K562 (cell line): ENCODE data around the gene MIEF1. TPM values are rescaled to one million over a fixed set of nuclear protein-coding genes. Genes with fewer than 3 reads are reported as not detected.

Experiments
- ATF1 ChIP-seq, 2 experiments: fragments of 450-650 bp in 1 of 2; IDR thresholded peaks; 2 replicates each; pipeline ENCODE4 v1.6.1; 2016; ENCODE audit warnings: missing compliant biosample characterization in 1 of 2, missing genetic modification characterization in 1 of 2
- CBFA2T3 ChIP-seq: fragments of 450-650 bp; IDR thresholded peaks from 2 replicates; pipeline ENCODE4 v1.6.1; 2017
- CCAR2 ChIP-seq: fragments of 200-400 bp; formaldehyde crosslinking; IDR thresholded peaks from 2 replicates; pipeline ENCODE4 v1.6.1; 2017; ENCODE audit warnings: mild to moderate bottlenecking, low read depth, low read length
- FOXK1 ChIP-seq: sonication (generic); formaldehyde crosslinking; IDR thresholded peaks from 2 replicates; pipeline ENCODE4 v1.8.0; 2022; ENCODE audit warnings: missing genetic modification reagents, mild to moderate bottlenecking, borderline replicate concordance
- FUS ChIP-seq: fragments of 200-400 bp; formaldehyde crosslinking; optimal IDR thresholded peaks from 2 replicates; pipeline ENCODE3; 2017; ENCODE audit warnings: low read depth, low read length
- GATA2 ChIP-seq: sonication (generic); formaldehyde crosslinking; IDR thresholded peaks from 2 replicates; pipeline ENCODE4 v1.4.0; 2020; ENCODE audit warnings: mild to moderate bottlenecking, missing genetic modification reagents
- HNRNPK ChIP-seq: fragments of 200-400 bp; formaldehyde crosslinking; IDR thresholded peaks from one replicate; pipeline ENCODE4 v1.6.1; 2018; ENCODE audit warnings: mild to moderate bottlenecking, low read depth, low read length; ENCODE audit not compliant: poor library complexity, severe bottlenecking
- NFIC ChIP-seq: fragments of 450-650 bp; IDR thresholded peaks from 2 replicates; pipeline ENCODE4 v1.6.1; 2017; ENCODE audit warnings: mild to moderate bottlenecking, inconsistent platforms
- NONO ChIP-seq, 2 experiments: fragments of 200-400 bp in 1 of 2; fragments of 450-650 bp in 1 of 2; formaldehyde crosslinking in 1 of 2; IDR thresholded peaks; 2 replicates each; pipeline ENCODE4 v1.6.1; 2017; ENCODE audit warnings: low read depth in 2 of 2, mild to moderate bottlenecking in 2 of 2, moderate library complexity in 2 of 2, low read length in 1 of 2
- PHB ChIP-seq: fragments of 250-450 bp; sonication (Bioruptor Pico); IDR thresholded peaks from 2 replicates; pipeline ENCODE4 v1.5.0; 2021
- PHTF2 ChIP-seq: fragments of 250-450 bp; sonication (Bioruptor Pico); IDR thresholded peaks from 2 replicates; pipeline ENCODE4 v1.5.0; 2021; ENCODE audit warnings: mild to moderate bottlenecking
- RBM34 ChIP-seq: fragments of 200-400 bp; formaldehyde crosslinking; IDR thresholded peaks from 2 replicates; pipeline ENCODE4 v1.6.1; 2018; ENCODE audit warnings: low read length, borderline replicate concordance; ENCODE audit not compliant: insufficient read depth
- SMARCE1 ChIP-seq: fragments of 450-650 bp; IDR thresholded peaks from 2 replicates; pipeline ENCODE4 v1.7.1; 2016; ENCODE audit warnings: mild to moderate bottlenecking
- ZKSCAN8 ChIP-seq: fragments of 200-800 bp; sonication (Bioruptor generic); IDR thresholded peaks from 2 replicates; pipeline ENCODE4 v1.6.1; 2016; ENCODE audit warnings: missing genetic modification characterization, missing compliant biosample characterization
- ZNF121 ChIP-seq: sonication (generic); formaldehyde crosslinking; conservative IDR thresholded peaks from 2 replicates; pipeline ENCODE4 v1.8.0; 2022; ENCODE audit warnings: missing genetic modification reagents
- ZNF324 ChIP-seq: fragments of 250-450 bp; sonication (Bioruptor Pico); IDR thresholded peaks from 2 replicates; pipeline ENCODE4 v1.4.0; 2020; ENCODE audit warnings: mild to moderate bottlenecking
- ZNF384 ChIP-seq: IDR thresholded peaks from 2 replicates; pipeline ENCODE4 v1.6.1; 2012; ENCODE audit warnings: low read depth, low read length, improper control_type of control experiment
- ZNF76 ChIP-seq: fragments of 250-450 bp; sonication (Bioruptor Pico); IDR thresholded peaks from 2 replicates; pipeline ENCODE4 v1.4.0; 2020; ENCODE audit warnings: mild to moderate bottlenecking, moderate library complexity, borderline replicate concordance
- polyA plus RNA-seq, 8 experiments: library from polyadenylated mRNA; depleted of rRNA in 4 of 8; stranded (reverse) in 5 of 8; unstranded in 3 of 8; fragments of >200 nt; fragmentation: Nextera tagmentation in 2 of 8; fragmentation: Illumina TruSeq in 1 of 8; extraction: Ambion mirVana in 2 of 8; extraction: Trizol in 1 of 8; gene quantifications; 2 replicates each; pipeline versions ENCODE4 v1.2.1 to v1.2.3, GENCODE V29; 2011 to 2014; ENCODE audit warnings: inconsistent platforms in 1 of 8, missing spikeins in 1 of 8
- total RNA-seq, 7 experiments: library from RNA; depleted of rRNA in 6 of 7; stranded (reverse); fragments of >200 nt in 6 of 7; fragmentation: Illumina TruSeq in 2 of 7; extraction: Trizol in 2 of 7; gene quantifications; 2 replicates each; pipeline versions ENCODE4 v1.2.1 to v1.2.3, GENCODE V29; 2011 to 2021; ENCODE audit warnings: low replicate concordance in 1 of 7
- TF ChIP-seq, protein P1 (sequence below): fragments of 450-650 bp; formaldehyde crosslinking; IDR thresholded peaks from 2 replicates; pipeline ENCODE4 v1.4.0; 2022; ENCODE audit warnings: mild to moderate bottlenecking, moderate library complexity
- TF ChIP-seq, protein P2 (sequence below): sonication (generic); IDR thresholded peaks from 2 replicates; pipeline ENCODE4 v1.6.1; 2016
- TF ChIP-seq, protein P3 (sequence below): fragments of 250-450 bp; sonication (Bioruptor Pico); IDR thresholded peaks from 2 replicates; pipeline ENCODE4 v1.5.0; 2020; ENCODE audit warnings: mild to moderate bottlenecking
- TF ChIP-seq, protein P4 (sequence below), 2 experiments: fragments of 250-450 bp in 1 of 2; fragments of 450-650 bp in 1 of 2; sonication (Bioruptor Pico) in 1 of 2; IDR thresholded peaks; 2 replicates each; pipeline versions ENCODE4 v1.6.1 to v1.8.0; 2016 to 2021; ENCODE audit warnings: mild to moderate bottlenecking in 2 of 2, moderate library complexity in 2 of 2, missing compliant biosample characterization in 1 of 2, missing genetic modification characterization in 1 of 2
- TF ChIP-seq, protein P5 (sequence below): sonication (generic); formaldehyde crosslinking; IDR thresholded peaks from 2 replicates; pipeline ENCODE4 v1.5.0; 2020; ENCODE audit warnings: missing genetic modification reagents

MIEF1 gene
- total and polyA plus RNA-seq, 9 of the 15 experiments (the other 6 are each of a cell fraction or from before 2014, with no cell fraction given) = 10.9 to 51.8 (median 25.5) TPM

DNA sequence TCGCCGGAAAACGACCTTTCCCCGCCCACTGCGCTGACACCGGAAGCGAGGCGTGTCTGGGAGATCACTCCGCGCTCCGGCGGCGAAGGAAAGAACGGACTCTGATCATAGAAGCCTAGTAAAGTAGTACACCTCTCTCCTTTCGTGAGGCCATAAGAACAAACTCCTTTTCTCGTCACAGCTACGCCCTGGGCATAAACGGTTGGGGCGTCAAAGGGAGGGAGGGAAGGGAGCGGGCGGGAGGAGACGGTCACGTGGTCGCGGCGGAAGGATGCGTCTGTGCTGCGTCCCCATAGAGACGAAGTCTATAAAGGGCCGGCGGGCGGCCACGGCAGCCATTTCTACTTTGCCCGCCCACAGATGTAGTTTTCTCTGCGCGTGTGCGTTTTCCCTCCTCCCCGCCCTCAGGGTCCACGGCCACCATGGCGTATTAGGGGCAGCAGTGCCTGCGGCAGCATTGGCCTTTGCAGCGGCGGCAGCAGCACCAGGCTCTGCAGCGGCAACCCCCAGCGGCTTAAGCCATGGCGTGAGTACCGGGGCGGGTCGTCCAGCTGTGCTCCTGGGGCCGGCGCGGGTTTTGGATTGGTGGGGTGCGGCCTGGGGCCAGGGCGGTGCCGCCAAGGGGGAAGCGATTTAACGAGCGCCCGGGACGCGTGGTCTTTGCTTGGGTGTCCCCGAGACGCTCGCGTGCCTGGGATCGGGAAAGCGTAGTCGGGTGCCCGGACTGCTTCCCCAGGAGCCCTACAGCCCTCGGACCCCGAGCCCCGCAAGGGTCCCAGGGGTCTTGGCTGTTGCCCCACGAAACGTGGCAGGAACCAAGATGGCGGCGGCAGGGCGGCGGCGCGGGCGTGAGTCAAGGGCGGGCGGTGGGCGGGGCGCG is 18.4 kb downstream of the MIEF1 start, which contains the start of gene ATF4 (continued):
- TF ChIP-seq ZKSCAN8 (no peak), NONO (IDR thresholded peaks at IDR 0.05; ENCODE audit: low read depth in 2 of 2, low read length in 1 of 2) (peak; percentile 19 to 49; a peak in 1 of 4 replicates), PHTF2 (CRISPR knock-in tag) (no peak), PHB (peak; percentile 48; the same call in 1 of the 2 replicates), FOXK1 (CRISPR knock-in tag) (peak; percentile 92), GATA2 (CRISPR knock-in tag) (no peak), ZNF384 (no peak), NFIC (peak; percentile 63), ATF1 (CRISPR knock-in tag; IDR thresholded peaks at IDR 0.05) (no peak), ATF1 (tag; IDR thresholded peaks at IDR 0.05) (peak; percentile 93), SMARCE1 (no peak), ZNF76 (CRISPR knock-in tag) (no peak; the same call in 1 of the 2 replicates), ZNF121 (no peak), RBM34 (no peak), CBFA2T3 (no peak), HNRNPK (peak; percentile 17), CCAR2 (no peak), FUS (no peak), ZNF324 (no peak)
- TF ChIP-seq, protein P1, sequence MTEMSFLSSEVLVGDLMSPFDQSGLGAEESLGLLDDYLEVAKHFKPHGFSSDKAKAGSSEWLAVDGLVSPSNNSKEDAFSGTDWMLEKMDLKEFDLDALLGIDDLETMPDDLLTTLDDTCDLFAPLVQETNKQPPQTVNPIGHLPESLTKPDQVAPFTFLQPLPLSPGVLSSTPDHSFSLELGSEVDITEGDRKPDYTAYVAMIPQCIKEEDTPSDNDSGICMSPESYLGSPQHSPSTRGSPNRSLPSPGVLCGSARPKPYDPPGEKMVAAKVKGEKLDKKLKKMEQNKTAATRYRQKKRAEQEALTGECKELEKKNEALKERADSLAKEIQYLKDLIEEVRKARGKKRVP (CRISPR knock-in tag) = no peak
- TF ChIP-seq, protein P2, sequence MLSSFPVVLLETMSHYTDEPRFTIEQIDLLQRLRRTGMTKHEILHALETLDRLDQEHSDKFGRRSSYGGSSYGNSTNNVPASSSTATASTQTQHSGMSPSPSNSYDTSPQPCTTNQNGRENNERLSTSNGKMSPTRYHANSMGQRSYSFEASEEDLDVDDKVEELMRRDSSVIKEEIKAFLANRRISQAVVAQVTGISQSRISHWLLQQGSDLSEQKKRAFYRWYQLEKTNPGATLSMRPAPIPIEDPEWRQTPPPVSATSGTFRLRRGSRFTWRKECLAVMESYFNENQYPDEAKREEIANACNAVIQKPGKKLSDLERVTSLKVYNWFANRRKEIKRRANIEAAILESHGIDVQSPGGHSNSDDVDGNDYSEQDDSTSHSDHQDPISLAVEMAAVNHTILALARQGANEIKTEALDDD = no peak
- TF ChIP-seq, protein P3, sequence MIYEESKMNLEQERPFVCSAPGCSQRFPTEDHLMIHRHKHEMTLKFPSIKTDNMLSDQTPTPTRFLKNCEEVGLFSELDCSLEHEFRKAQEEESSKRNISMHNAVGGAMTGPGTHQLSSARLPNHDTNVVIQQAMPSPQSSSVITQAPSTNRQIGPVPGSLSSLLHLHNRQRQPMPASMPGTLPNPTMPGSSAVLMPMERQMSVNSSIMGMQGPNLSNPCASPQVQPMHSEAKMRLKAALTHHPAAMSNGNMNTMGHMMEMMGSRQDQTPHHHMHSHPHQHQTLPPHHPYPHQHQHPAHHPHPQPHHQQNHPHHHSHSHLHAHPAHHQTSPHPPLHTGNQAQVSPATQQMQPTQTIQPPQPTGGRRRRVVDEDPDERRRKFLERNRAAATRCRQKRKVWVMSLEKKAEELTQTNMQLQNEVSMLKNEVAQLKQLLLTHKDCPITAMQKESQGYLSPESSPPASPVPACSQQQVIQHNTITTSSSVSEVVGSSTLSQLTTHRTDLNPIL = no peak
- TF ChIP-seq, protein P4, sequence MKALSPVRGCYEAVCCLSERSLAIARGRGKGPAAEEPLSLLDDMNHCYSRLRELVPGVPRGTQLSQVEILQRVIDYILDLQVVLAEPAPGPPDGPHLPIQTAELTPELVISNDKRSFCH (CRISPR knock-in tag; IDR thresholded peaks at IDR 0.05) = no peak
- TF ChIP-seq, protein P4 (tag; IDR thresholded peaks at IDR 0.05) = no peak
- TF ChIP-seq, protein P5, sequence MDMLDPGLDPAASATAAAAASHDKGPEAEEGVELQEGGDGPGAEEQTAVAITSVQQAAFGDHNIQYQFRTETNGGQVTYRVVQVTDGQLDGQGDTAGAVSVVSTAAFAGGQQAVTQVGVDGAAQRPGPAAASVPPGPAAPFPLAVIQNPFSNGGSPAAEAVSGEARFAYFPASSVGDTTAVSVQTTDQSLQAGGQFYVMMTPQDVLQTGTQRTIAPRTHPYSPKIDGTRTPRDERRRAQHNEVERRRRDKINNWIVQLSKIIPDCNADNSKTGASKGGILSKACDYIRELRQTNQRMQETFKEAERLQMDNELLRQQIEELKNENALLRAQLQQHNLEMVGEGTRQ = peak; percentile 95
